ENCODE results near the gene ENPP6.

GRCh38 chr4:184232975-184233374 is 15.3 kb upstream of the ENPP6 start:
- TF ChIP-seq CTCF (IDR thresholded peaks at IDR 0.05) (no peak), POLR2A (IDR thresholded peaks at IDR 0.05) (no peak)

Data from uterus (tissue), 2 donors.